Measurements from ENCODE around the gene SERPINB6.
A peak's percentile ranks its signal among the peaks of the same experiment; 100 is the strongest.
"Not testable (repeated sequence)": the region's sequence is repeated elsewhere in the genome, so short reads cannot be mapped to it uniquely, and the experiment has no call there.

Gene SERPINB6

DNA sequence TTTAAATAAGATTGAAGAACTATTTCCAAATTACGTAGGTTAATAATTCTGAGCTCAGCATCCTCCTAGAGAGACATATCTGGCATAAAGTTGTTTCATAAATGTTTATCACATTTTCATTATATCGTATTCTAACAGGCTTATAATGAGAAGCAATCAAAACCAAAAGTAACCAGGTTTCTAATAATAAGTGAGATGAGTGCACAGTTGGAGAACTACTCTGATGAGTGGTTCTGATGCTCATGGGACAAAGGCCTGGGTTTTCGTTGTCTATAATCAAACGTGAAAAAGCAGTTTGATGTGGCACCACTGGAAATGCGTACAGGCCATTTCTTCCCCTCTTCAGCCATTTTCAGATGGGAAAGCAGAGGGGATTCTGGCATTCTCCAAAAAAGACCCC, 4.7 kb upstream of the SERPINB6 start:
- DNase-seq: no peak

DNA sequence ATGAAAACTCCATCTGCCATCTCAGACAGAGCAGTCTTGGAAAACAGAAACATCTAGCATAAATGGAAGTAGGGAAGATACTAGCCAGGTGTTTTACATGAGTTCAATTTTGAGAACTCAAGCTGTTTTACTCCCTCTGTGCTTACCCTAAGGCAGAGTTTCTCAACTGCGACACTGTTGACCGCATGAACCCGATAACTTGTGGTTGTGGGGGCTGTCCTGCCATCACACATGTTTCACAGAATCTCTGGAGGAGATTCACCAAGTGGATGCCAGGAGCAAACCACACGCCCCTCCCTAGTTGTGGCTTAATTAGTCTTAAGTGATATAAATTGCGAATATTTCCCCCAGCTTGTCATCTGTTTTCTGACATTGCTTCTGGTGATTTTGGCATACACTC, 2.3 kb upstream of the SERPINB6 start:
- no peak for DNase-seq

DNA sequence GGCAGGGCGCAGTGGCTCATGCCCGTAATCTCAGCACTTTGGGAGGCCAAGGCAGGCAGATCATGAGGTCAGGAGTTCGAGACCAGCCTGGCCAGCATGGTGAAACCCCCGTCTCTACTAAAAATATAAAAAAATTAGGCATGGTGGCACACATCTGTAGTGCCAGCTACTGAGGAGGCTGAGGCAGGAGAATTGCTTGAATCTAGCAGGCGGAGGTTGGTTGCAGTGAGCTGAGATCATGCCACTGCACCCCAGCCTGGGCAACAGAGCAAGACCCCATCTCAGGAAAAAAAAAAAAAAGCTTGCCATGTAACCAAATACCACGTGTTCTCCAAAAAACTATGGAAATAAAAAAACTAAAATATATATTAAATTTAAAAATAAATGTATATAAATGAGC, 1.8 kb upstream of the SERPINB6 start:
- not testable (repeated sequence) for DNase-seq

DNA sequence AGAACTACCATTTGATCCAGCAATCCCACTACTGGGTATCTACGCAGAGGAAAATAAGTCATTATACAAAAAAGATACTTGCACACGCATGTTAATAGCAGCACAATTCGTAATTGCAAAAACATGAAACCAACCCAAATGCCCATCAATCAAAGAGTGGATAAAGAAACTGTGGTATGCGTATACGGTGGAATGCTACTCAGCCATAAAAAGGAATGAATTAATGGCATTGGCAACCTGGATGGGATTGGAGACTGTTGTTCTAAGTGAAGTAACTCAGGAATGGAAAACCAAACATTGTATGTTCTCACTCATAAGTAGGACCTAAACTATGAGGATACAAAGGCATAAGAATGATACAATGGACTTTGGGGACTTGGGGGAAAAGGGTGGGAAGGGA, 1.3 kb upstream of the SERPINB6 start:
- not testable (repeated sequence) for DNase-seq

DNA sequence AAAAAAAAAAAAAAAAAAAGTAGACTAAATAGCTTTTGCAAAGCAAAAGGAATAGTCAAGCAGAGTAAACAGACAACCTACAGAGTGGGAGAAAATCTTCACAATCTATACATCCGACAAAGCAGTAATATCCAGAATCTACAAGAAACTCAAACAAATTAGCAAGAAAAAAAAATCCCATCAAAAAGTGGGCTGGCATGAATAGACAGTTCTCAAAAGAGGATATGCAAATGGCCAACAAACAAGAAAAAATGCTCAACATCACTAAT, 786 bp upstream of the SERPINB6 start:
- not testable (repeated sequence) for DNase-seq

DNA sequence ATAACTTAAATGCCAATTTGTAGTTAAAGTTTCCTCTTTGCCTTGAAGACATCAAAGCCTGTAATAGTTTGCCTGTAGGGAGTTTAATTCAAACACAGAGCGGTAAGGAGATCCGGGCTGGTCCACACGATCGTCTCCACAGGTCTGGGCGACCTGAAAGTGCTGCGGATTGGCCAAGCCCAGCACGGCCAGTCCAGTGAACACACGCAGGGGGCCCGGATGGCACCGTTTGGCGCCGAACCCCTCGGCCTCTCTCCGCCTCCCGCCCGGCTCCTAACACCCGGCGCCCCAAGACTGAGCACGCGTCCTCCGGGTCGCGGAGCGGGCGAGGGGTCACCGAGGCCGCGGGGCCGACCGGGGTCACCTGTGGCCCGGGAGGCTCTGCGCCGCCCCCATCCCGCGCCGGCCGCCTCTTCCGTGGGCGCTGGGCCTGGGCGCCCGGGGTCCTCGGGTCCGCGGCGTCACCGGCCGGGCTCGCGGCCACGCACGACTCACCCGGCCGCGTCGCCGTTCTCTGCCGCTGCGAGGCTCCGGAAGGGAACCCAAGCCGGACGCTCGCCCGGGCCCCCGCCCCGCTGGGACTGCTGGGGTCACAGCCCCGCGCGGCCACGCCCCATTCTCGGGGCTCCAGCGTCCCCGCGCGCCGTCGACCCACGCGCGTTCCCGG, 481 bp downstream of the SERPINB6 start:
- DNase-seq: peak; percentile 27

DNA sequence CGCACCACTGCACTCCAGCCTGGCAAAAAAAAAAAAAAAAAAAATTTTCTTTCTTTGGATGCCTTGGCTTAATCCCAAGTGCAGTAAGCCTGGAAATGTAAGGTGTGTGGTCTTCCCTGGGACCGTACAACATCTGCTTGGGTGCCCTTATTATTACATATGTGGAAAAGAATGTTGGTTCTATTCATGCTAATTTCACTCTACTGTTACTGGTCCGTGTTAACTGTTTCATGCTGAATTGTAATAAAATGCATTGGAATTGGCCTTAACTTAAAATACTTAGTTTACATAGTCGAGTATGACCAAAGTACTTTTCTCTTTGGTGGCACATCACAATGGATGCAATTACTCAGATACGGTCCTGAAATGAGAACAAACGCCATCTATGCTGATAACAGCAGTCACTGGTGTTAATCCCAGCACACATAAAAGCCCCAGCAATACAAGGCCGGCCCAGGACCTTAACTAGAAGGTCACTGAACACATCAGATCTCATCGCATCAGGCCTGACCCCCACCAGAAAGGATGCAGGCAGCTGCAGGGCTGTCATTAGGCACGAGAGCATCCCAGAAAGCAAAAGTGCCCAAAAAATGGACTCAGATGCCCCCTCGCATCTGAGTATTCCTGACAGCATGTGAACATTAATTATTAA, 1.2 kb downstream of the SERPINB6 start:
- no peak for DNase-seq

DNA sequence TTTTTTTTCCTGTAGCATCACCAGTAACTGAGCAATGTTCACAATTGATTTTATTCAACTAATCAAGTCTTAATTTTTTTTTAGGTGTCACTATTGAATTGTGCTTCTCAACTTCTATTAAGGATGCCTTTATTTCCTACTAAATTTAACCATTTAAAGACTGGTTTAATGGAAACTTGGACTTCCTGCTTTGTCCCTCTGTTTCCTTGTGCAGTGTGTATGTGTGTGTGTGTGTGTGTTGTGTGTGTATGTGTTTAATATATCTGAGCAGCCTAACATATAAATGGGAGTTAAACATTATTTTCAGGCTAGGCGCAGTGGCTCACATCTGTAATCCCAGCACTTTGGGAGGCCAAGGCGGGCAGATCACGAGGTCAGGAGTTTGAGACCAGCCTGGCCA, 1.8 kb downstream of the SERPINB6 start:
- no peak for DNase-seq

DNA sequence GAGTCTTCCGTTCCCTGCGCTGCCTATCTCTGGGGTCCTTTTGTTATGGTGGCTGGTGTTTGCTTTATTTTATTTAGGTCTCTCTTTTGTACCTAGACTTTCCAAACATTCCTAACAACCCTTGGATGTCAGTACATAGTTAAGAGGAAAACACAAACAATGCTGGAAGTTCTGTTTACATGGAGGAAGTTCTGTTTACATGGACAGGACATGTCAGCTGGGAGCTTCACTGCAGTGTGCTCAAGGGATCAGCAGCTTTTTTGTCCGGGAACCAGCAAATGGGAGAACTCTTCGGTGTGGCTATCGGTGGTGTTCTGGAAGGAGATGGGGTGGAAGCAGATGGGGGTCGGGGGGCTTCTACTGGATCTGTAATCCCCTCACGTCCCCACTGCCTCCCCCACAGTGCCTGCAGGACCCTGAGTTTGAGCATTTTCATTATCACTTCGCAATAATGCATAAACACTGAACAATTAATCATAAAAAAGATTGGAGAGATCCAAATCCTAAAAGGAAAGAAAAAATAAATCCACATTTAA, 2.7 kb downstream of the SERPINB6 start:
- DNase-seq: no peak

DNA sequence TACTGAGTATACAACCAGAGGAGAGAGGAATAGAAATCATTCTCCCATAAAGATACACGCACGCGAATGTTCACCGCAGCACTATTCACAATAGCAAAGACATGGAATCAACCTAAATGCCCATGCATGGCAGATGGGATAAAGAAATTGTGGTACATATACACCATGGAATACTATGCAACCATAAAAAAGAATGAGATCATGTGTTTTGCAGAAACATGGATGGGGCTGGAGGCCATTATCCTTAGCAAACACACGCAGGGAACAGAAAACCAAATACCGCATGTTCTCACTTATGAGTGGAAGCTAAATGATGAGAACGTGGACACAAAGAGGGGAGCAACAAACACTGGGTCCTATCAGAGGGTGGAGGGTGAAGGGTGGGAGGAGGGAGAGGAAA, 3.4 kb downstream of the SERPINB6 start:
- DNase-seq: no peak

DNA sequence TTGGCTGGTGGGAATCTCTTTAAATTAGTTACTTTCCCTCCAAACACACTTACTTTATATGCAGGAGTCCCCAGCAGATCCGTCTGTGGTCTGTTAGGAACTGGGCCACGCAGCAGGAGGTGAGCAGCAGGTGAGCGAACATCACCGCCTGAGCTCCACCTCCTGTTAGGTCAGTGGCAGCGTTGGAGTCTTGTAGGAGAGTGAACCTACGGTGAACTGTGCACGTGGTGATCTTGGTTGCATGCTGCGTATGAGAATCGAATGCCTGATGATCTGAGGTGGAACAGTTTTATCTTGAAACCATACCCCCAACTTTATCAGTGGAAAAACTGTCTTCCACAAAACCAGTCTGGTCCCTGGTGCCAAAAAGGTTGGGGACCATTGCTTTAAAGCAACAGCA, 5.0 kb downstream of the SERPINB6 start:
- no peak for DNase-seq

DNA sequence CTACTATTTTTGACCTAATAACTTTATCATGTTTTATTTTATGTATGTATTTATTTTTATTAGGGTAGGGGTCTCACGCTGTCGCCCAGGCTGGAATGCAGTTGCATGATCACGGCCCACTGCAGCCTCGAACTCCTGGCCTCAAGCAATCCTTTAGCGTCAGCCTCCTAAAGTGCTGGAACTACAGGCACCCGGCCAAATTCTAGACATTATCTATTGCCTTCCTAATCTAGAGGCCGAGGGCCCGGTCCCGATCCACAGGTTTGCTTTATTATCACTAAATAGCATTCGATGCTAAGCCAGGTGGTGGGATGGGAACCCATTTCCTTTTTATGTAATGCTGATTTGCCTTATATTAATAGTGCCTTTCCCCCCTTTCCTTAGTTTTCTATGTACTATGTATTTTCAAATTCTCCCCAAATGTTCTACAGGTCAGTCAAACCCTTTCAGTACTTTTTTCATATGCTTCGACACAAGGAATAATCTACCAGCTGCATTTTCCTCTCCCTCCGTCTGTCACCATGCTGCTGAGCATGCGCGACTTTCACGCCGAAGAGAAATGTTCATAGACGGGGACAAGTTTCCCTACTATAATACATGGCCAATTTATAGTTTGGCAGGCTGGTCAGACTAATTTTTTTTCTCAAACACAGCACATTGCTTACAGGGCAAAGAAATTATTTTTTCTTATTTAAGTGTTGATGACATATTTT, 6.4 kb downstream of the SERPINB6 start:
- no peak for DNase-seq

DNA sequence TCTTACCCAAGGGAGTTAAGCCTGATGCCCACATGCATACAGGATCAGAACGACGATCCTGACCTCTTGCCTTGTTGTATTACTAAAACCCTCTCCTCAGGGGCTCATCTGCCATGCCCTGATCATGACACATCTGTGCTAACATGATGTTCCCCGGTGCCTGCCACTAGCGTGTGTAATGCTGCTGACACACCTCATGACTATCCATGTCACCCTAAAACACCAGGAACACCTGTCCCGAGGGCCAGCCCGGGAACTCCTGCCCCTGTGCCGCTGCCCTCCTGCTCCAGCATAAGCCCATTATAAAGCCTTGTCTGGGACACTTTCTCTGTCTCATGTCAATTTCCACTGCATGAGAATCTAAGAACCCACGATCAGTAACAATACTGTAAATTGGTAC, 7.6 kb downstream of the SERPINB6 start:
- no peak for DNase-seq

DNA sequence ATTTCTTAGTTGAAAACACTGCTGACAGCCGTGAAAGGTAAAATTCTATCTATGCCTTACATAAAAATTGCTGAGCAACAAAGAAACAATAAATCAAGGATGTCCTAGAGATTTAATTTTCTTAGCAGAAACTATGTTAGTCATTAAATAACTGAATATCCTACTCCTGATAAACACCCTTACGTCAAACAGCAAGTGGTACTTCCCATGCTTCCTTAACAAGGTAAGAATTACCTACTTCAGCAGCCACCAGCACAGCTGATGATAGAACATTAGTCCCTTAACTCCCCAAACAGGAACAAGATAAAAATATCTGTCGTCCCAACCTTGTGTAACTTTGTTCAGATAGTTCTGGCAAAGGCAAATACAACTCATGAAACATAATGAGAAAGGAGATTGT, 8.7 kb downstream of the SERPINB6 start:
- DNase-seq: no peak

DNA sequence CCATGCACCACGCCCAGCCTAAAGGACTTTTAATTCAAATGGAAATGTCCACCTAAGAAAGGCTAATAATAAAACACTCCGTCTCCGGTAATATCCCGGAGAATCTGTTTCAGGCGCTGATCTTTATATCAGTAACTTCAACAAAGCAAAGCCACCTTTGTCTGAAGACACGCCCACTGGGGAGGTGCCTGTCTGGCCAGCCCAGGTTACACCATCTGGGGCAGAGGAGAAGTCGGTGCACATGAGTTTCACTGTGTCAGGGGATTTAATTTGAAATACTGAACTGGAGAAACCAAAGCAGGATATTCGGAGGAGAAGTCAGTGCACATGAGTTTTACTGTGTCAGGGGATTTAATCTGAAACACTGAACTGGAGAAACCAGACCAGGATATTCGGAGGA, 9.4 kb downstream of the SERPINB6 start:
- no peak for DNase-seq

DNA sequence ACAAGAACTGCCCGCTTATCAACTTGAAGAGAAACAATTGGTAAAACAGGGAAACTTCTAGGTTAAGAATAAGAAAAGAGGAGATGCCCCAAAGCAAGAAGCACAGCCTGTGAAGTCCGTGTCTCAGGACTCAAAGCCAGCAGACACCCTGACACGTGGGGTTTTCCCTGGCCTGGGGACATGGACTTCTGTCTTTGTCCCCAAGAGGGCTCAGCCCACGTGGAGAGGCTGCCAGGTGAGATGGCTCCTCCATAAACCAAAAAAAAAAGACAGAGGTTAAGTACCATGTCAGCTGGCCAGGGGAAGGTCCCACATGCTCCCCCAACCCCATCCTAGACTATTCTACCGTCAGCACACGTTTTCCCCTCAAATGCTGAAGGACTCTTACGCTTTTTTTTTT, 9.9 kb downstream of the SERPINB6 start:
- no peak for DNase-seq

DNA sequence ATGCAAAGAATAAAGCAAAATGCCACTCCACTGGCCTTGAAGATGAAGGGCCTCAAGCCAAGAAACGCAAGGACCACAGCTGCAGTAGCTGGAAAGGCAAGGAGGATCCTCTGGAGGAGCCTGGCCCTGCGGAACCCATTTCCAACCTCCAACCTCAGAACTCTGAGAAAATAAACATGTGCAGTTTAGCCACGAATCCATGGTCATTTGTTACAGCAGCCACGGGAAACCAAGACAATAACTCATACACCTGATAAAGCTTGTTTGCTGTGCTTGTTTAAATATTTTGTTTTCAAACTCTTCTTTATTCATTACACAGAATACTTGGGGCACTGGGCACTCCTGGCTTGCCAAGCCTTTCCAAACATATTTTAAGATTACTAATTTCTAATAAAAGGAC, 10.4 kb downstream of the SERPINB6 start:
- no peak for DNase-seq

DNA sequence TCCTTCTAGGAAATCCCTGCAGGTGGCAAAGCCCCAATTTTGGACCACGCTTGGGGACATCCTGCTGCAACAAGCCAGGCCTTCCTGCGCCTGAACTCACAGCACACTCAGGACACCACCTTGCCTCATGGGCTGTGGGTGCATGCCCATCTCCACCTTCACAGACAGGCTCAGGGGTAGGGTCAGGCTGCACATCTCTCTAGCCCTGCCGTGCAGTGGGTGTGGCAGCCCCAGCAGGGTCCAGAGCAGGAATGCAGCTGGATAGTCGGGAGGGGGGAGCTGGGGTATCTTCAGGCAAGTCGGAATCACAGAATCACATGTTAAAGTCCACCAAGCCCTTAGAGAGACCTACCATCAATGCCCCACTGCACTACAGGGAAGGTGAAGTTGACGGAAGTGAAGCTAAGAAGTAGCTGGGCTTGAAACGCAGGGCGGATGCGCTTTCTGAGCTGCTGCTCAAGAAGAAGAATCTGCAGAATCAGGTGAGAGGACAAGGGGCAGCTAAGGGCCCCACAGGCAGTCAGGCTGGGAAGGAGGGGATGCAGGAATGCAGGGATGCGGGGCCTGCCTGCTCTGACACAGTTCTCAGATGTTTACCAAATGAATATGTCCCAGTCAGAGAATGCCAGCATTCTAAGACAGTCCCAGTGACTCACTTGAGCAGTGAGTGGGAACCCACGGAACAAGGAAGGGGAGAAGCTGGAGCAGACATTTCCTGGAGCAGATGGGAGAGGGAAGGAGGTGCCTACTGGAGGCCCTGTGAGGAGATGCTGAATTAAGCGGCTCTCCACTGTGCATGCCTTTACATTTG, 11.3 kb downstream of the SERPINB6 start:
- DNase-seq: peak; percentile 9

DNA sequence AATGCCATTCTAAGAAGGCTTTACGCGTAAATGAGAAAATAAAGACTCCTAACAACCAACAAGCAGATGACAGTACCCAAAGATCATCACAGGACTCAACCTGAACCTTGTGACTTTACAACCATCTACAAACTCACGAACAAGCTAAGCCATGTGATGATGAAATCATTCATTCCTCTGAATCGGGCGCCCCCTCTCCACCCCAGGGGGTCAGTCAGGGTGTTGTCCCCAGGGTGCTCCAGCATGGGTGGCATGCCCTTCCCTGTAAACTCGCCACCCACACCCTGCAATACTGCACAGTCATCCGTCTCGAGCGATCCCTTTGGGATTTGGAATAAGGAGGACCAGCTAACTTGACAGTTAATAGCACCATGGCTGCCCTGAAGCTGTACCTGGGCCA, 12.6 kb downstream of the SERPINB6 start:
- DNase-seq: no peak

DNA sequence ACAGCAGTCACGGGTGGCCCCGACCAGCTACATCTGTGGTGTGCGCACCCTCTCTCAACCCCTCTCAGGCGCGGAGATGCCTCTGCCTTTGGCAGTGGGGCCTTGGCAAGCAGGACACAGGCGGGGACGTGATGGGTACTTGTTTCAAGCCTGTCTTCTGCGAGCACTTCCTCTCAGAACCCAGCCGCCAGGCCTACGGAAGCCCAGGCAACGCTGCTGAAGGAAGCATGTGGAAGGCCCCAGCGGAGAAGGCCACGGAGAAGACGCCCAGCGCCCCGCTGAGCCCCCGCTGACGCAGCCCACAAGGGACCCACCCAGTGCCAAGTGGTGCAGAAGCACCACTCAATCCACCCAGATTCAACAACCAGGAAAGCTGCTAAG, 13.0 kb downstream of the SERPINB6 start:
- no peak for DNase-seq

DNA sequence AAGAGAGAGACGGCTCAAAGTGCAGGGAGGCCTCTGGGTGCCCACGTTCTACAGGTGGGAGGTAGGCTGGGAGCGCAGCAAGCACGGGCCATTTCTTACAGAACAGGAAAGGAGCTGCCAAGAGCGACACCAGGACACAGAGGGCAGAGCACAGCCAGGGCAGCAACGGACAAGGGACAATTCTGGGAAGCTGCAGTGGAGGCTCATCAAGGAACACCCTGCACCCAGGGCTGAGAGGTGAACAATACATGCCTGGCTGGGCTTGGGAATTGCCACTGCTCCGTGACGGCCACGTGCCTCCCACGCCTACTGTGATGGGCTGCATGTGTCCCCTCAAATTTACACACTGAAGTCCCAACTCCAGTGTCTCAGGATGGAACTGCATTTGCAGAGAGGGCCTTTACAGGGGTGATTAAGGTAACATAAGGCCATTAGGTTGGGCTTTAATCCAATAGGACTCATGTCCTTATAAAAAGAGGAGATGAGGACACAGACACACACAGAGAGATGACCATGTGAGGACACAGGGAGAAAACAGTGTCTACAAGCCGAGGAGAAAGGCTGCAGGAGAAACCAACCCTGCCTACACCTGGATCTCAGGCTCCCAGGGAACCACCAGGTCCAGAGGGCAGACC, 13.6 kb downstream of the SERPINB6 start:
- DNase-seq: no peak

DNA sequence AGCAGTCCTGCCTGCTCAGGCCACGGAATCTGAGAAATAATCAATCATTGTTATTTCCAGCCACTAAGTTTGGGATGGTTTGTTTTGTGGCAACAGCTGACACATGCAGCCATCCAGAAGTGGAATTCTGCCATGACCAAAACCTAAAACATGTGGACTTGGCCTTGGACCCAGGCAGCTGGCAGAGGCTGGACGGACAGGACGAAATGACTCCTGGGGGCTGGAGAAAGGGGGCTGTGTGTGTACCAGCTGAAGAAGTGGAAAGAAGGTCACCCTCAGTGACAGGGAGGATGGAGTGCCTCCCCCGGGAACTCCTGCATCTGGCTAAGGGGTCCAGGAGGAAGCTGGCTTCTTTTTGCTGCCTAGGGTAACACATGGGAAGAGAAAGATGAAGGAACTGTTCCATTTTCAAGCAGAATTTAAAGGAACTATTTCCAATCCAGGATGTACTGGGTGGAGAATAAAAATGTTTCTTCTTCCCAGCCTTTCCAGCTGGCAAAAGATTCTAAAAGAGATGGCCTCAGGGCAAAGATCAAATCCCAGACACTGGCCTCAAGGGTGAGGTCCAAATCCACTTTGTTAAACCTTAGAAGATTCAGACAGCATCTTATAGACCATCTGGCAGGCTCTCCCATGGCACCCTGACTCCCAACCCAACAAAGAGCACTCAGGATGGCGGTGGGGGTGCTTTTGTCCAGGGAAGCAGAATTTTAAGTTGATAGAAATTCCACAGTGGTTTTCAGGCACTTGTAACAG, 14.3 kb downstream of the SERPINB6 start:
- DNase-seq: no peak

Data from T1000 (cell line).